OCI-LY7 (cell line): ENCODE data around the gene RSL1D1. TPM values are rescaled to one million over a fixed set of nuclear protein-coding genes. Genes with fewer than 3 reads are reported as not detected.

ENCODE experiments used
- BruUV-seq: library from RNA; stranded (reverse); fragments of 400-500 nt; replicated peaks from 2 replicates; lab custom pipeline; 2021; lab: Mats Ljungman, UMichigan
- CTCF ChIA-PET: fragments of 300-600 bp; sonication (Branson Sonifier 250); formaldehyde crosslinking; loops from one replicate; lab custom pipeline; 2022; ENCODE audit warnings: antibody characterized with exemption; ENCODE audit not compliant: unreplicated experiment; lab: Charles Lee
- POLR2A ChIA-PET: fragments of 300-600 bp; sonication (Branson Sonifier 250); formaldehyde crosslinking; loops from one replicate; lab custom pipeline; 2022; ENCODE audit warnings: antibody characterized with exemption; lab: Charles Lee
- DNase-seq: peaks from one replicate; pipeline ENCODE4 v3.0.0-alpha.2; 2015; ENCODE audit warnings: low spot score
- H2AFZ ChIP-seq: fragments of 200-600 bp; sonication (generic), shearing (Covaris generic); 2 replicates; pipeline ENCODE4 v1.6.1; 2014; ENCODE audit warnings: mild to moderate bottlenecking, antibody characterized with exemption, low read length, moderate library complexity
- H3K27ac ChIP-seq: fragments of 200-600 bp; sonication (generic); 2 replicates; pipeline ENCODE4 v1.5.1; 2014; ENCODE audit warnings: mixed run types, low read depth, mild to moderate bottlenecking, moderate library complexity, low read length, inconsistent platforms; ENCODE audit not compliant: poor library complexity, severe bottlenecking
- H3K36me3 ChIP-seq: fragments of 200-600 bp; sonication (generic); 2 replicates; pipeline ENCODE4 v1.6.1; 2014; ENCODE audit warnings: mild to moderate bottlenecking, antibody characterized with exemption, low read length, moderate library complexity, mixed read lengths; ENCODE audit not compliant: insufficient read depth
- H3K4me1 ChIP-seq: fragments of 200-600 bp; sonication (generic); 2 replicates; pipeline ENCODE4 v1.5.1; 2014; ENCODE audit warnings: mild to moderate bottlenecking, low read length; ENCODE audit not compliant: insufficient read depth, poor library complexity, severe bottlenecking
- H3K4me2 ChIP-seq: fragments of 200-600 bp; sonication (generic); 2 replicates; pipeline ENCODE4 v1.6.1; 2014; ENCODE audit warnings: mild to moderate bottlenecking, low read length
- H3K4me3 ChIP-seq: fragments of 200-600 bp; sonication (generic); 2 replicates; pipeline ENCODE4 v1.5.1; 2014; ENCODE audit warnings: mild to moderate bottlenecking, low read depth, low read length; ENCODE audit not compliant: poor library complexity, severe bottlenecking
- H3K79me2 ChIP-seq: fragments of 200-600 bp; sonication (generic); 2 replicates; pipeline ENCODE4 v1.6.1; 2016; ENCODE audit warnings: low read depth, mild to moderate bottlenecking, low read length, moderate library complexity, mixed read lengths; ENCODE audit not compliant: insufficient read depth
- H3K9me2 ChIP-seq: fragments of 200-600 bp; sonication (generic); 2 replicates; pipeline ENCODE4 v1.6.1; 2016; ENCODE audit warnings: mild to moderate bottlenecking, low read length, mixed read lengths; ENCODE audit not compliant: insufficient read depth
- H3K9me3 ChIP-seq: fragments of 200-600 bp; sonication (generic); 2 replicates; pipeline ENCODE4 v1.6.1; 2014; ENCODE audit warnings: mild to moderate bottlenecking, mixed run types, low read length, mixed read lengths
- H4K20me1 ChIP-seq: fragments of 200-600 bp; sonication (generic); 2 replicates; pipeline ENCODE4 v1.6.1; 2014; ENCODE audit warnings: mild to moderate bottlenecking, antibody characterized with exemption, low read length, moderate library complexity, mixed read lengths; ENCODE audit not compliant: insufficient read depth
- CTCF ChIP-seq: fragments of 200-600 bp; sonication (generic); conservative IDR thresholded peaks from 2 replicates; pipeline ENCODE4 v1.5.1; 2014; ENCODE audit warnings: mild to moderate bottlenecking, antibody characterized with exemption, low read length, moderate library complexity, mixed read lengths
- EZH2phosphoT487 ChIP-seq: fragments of 200-600 bp; sonication (generic); IDR thresholded peaks from 2 replicates; pipeline ENCODE4 v1.6.1; 2018; ENCODE audit warnings: low read depth, borderline replicate concordance, mild to moderate bottlenecking, mixed run types, antibody characterized with exemption, low read length, moderate library complexity, mixed read lengths
- intact Hi-C: fragments of 100-400 bp; cut with micrococcal nuclease; formaldehyde crosslinking; loops from one replicate; pipeline ENCODE4 v1.10.0; 2022; ENCODE audit not compliant: unreplicated experiment
- total RNA-seq, 2 experiments: library from RNA; depleted of rRNA in 1 of 2; stranded (reverse); fragments of >200 nt in 1 of 2; shearing (Covaris generic) in 1 of 2; gene quantifications; 2 replicates each; pipeline ENCODE4 v1.2.3, GENCODE V29; 2014 to 2022

RSL1D1 gene
- total RNA-seq, 2 experiments from 2014 or later: 104 to 252 TPM

GRCh38 chr16:11836650-11837244 is 14.6 kb downstream of the RSL1D1 start:
- ChIA-PET CTCF (no interaction called here), POLR2A (no interaction called here)

GRCh38 chr16:11835891-11836649 is 15.3 kb downstream of the RSL1D1 start:
- CTCF ChIA-PET: no interaction called here
- no peaks in the 10 kb centered on the region for H3K9me3 ChIP-seq
- H4K20me1 ChIP-seq: 0 out of 2 replicates have a peak, but pooled peaks cover 5% of the 10 kb centered on the region
- peaks cover 65% of the 10 kb centered on the region for H3K36me3 ChIP-seq
- no peak overlapping the region for H3K4me3 ChIP-seq
- no peak for DNase-seq
- no peaks in the 10 kb centered on the region for H3K79me2 ChIP-seq
- no peaks in the 10 kb centered on the region for H3K4me1 ChIP-seq
- no peak overlapping the region for H3K4me2 ChIP-seq
- intact Hi-C loops: no loop called here
- POLR2A ChIA-PET: interaction anchor here (0.6 kb wide), 1 partner anchor 76 kb away, joined by 3 read pairs; no protein-coding TSS in a partner anchor
- no peaks in the 10 kb centered on the region for H3K9me2 ChIP-seq
- no peak overlapping the region for H2AFZ ChIP-seq
- BruUV-seq: no TSS peak
- no peak overlapping the region for H3K27ac ChIP-seq
- TF ChIP-seq EZH2phosphoT487: no peak
- no peak for TF ChIP-seq CTCF

More at GRCh38 chr16:11836650-11837244, 14.6 kb downstream of the RSL1D1 start:
- BruUV-seq: no TSS peak
- TF ChIP-seq CTCF (no peak), EZH2phosphoT487 (no peak)
- intact Hi-C loops: no loop called here
- H4K20me1 ChIP-seq: 0 out of 2 replicates have a peak, but pooled peaks cover 5% of the 10 kb centered on the region
- no peak overlapping the region for H3K27ac ChIP-seq
- H3K9me2 ChIP-seq: no peaks in the 10 kb centered on the region
- H2AFZ ChIP-seq: no peak overlapping the region
- H3K36me3 ChIP-seq: peaks cover 72% of the 10 kb centered on the region
- DNase-seq: no peak
- H3K9me3 ChIP-seq: no peaks in the 10 kb centered on the region
- H3K4me1 ChIP-seq: no peaks in the 10 kb centered on the region
- H3K79me2 ChIP-seq: no peaks in the 10 kb centered on the region
- H3K4me2 ChIP-seq: no peak overlapping the region
- no peak overlapping the region for H3K4me3 ChIP-seq
